CMK (cell line): ENCODE results near the gene USP8.

Experiments
- DNase-seq: peaks from one replicate; pipeline ENCODE4 v3.0.0-alpha.2; 2010; ENCODE audit warnings: low read depth

Gene USP8

DNA sequence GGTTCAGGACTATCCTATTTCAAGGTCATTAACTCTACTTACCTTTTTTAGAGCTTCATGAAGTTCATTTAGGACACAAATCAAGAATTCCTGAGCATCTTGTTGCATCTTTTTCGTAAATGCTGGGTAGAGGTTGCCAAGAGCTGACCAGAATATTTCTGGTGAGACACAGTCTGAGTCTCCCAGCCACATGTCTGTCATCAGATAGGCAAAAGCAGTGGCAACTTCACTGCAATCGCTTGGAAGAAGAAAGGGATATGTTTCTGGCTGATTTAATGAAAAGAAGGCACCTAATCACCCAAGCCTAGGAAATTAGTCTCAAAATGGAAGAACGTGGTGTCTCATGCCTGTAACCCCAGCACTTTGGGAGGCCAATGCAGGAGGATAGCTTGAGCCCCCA lies 119.4 kb downstream of the USP8 start:
- no peak for DNase-seq

DNA sequence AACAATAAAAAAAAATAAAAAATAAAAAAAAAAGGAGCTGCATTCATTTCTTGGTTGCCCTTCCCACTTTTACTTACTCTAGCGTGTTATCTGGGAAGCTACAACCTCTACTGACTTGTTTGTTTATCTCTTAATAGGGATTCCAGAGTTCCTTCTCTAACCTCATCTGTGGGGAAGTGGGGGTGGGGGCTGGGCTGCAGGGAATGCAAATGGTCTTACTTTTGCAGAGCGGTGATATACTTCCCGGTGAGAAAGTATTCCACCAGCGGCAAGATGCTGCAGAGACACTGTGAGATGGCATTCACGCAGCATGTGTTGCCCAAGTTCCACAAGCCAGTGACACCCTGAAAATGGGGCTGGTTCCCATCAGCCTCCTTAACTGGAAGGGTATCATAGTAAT lies 120.2 kb downstream of the USP8 start:
- peak; percentile 42 for DNase-seq

DNA sequence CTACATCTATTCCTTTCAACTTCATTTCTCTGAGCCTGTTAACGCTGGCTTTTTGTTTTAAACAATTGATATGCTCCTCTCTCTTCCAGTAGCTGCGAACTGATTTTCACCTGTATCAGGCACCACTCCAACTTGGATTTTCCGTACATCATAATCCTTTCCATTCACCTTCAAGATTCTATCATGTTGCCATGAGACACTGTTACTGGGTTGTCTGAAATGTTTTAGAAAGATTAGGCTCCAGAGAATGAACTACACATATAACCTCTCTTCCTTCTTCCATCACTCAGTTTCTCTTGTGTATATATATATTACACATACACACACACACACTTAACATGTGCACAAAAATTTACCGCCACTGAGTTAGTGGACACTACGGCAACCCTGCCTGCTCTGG lies 122.4 kb downstream of the USP8 start, which contains the start of gene USP50:
Gene USP50, minus strand, starts transcription at position 101 of the 400 bp plus-strand sequence. CDS start 141 bp downstream, outside the sequence.
- no peak for DNase-seq

DNA sequence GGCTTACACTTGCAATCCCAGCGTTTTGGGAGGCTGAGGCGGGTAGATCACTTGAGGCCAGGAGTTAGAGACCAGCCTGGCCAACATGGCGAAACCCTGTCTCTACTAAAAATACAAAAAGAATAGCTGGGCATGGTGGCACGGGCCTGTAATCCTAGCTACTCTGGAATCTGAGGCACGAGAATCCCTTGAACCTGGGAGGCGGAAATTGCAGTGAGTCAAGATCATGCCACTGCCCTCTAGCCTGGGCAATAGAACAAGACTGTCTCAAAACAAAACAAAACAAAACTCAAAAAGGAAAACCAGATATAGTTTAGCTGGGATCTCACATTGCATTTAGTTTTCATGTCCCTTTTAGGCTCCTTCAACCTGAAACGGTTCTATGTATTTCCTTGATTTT lies 125.1 kb downstream of the USP8 start:
- no peak for DNase-seq

DNA sequence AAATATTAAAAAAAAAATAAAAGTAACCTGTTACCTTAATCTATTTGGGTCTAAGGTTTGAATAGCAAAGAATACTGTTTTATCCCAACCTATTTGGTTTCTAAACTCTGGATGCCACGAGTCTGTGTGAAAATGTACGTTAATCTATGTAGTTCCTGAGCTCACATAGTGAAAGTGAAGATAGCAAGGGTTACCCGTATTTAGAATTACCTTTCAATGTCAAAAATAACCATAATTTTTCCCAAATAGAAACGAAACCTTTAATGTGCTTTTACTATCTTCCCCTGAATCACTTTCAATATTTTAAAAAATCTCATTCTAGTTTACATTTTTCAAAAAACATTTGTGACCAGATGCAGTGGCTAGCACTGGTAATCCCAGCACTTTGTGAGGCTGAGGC lies 128.0 kb downstream of the USP8 start:
- DNase-seq: no peak

DNA sequence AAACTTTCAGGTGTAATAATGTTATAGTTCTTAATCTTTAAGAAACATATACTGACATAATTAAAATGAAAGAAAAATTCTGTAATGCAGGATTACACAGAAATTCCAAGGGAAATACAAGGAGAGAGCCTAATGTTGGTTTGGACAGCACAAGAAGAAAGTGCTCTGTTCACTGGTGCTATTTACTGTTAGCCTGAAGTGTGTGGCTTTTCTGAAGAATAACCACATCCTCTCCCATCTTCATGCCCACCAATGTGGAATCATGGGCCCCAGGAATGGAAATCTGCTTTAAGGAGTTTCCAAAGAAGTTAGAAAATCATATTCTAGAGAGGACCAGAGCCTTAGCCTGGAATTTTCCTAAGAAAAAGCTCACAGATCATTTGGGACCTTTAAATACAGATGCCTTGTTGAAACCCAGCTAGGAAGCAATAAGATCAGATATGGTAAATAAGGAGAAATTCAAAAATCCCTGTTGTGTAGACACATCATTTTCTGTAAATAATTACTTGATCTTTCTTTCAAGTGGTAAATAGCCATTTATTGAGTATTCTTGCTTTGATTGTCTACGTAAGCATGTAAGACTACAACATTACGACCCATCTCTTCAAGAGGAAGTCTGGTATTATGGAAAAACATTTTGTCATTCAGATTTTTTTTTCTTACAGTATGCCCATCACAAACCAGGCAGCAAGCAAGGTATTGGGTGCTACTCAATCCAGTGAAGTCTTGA lies 132.6 kb downstream of the USP8 start:
- no peak for DNase-seq

DNA sequence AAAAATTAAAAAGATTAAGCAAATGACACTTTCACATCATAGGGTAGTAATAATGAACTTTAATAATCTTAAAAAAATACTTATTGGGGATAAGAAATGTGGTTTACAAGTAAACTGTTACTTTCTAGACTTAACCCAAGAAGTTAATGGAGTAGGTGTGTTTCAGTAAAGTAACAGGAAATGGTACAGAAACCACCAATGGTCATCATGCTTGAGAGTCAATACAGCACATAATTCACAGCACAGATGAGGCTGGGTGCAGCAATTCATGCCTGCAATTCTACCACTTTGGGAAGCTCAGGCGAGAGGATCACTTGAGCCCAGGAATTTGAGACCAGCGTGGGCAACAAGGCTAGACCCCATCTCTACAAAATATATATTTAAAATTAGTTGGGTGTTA lies 133.8 kb downstream of the USP8 start:
- no peak for DNase-seq

DNA sequence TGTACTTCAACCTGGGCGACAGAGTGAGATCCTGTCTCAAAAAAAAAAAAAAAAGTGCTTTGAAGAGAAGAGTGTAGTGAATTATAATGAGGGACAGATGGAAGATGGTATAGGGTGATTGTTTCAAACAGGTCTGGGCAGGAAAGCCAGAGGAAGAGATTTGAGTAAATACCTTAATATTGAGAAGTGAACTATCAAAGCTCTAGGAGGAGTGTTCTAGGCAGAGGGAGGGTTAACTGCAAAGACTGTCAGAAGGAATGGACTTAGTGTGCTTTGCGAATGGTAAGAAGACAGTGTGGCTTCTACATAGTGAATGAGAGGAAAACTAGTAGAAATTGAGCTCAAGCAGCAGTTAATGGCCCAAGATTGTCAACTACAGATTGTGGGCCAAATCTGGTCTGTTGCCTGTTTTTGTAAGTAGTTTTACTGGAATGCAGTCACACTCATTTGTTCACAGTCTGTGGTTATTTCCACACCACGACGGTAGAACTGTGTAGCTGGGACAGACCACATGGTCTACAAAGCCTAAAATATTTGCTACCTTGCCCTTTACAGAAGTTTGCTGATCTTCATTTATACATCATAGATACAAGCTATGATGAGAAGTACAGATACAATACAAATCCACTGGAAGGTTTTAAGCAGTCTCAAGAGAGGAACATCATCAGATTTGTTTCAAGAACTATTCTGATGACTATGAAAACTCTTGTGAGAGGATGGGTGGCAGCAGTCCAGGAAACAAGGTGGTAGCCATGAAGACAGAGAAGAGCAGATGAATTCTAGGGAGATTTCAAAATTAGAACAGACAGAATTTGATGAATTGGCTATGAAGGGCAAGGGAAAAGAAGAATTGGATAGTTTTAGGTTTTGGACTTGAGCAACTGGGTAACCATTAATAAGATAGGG lies 138.8 kb downstream of the USP8 start:
- DNase-seq: no peak

DNA sequence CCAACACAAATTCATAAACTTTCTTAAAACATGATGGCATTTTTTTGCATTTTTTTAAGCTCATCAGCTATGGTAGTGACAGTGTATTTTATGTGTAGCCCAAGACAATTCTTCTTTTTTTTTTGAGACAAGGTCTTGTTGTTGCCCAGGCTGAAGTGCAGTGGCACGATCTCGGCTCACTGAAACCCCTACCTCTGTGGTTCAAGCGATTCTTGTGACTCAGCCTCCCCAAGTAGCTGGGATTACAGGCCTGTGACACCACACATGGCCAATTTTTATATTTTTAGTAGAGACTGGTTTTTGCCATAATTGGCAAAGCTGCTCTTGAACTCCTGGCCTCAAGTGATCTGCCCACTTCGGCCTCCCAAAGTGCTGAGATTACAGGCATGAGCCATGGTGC lies 139.6 kb downstream of the USP8 start:
- DNase-seq: no peak
